CD8-positive, alpha-beta memory T cell (primary cell): ENCODE data around the gene TAOK2. TPM values are rescaled to one million over a fixed set of nuclear protein-coding genes. Genes with fewer than 3 reads are reported as not detected.

Experiments used
- CTCF ChIA-PET: fragments of 350-600 bp; sonication (Branson Sonifier 250); formaldehyde crosslinking; loops from one replicate; lab custom pipeline; 2021; ENCODE audit warnings: antibody characterized with exemption; lab: Charles Lee
- POLR2A ChIA-PET: fragments of 350-600 bp; sonication (Branson Sonifier 250); formaldehyde crosslinking; loops from one replicate; lab custom pipeline; 2021; ENCODE audit warnings: antibody characterized with exemption; lab: Charles Lee
- DNase-seq, 5 donors: peaks; one replicate each; pipeline versions ENCODE4 v3.0.0 to v3.0.0-alpha.2; 2020 to 2022; ENCODE audit warnings: mixed read lengths in 1 of 5
- H3K27ac ChIP-seq: one replicate; pipeline ENCODE4 v1.7.0; 2013; ENCODE audit warnings: low read depth, mild to moderate bottlenecking, low read length, moderate library complexity
- H3K27me3 ChIP-seq: 2 replicates; pipeline ENCODE4 v1.7.0; 2013; ENCODE audit warnings: low read length, mild to moderate bottlenecking; ENCODE audit not compliant: insufficient read depth, poor library complexity, severe bottlenecking
- H3K36me3 ChIP-seq: 2 replicates; pipeline ENCODE4 v1.7.0; 2013; ENCODE audit warnings: mild to moderate bottlenecking, low read length, moderate library complexity; ENCODE audit not compliant: insufficient read depth
- H3K4me1 ChIP-seq: 2 replicates; pipeline ENCODE4 v1.7.0; 2013; ENCODE audit warnings: mild to moderate bottlenecking, low read length, moderate library complexity; ENCODE audit not compliant: insufficient read depth
- H3K4me3 ChIP-seq: 2 replicates; pipeline ENCODE4 v1.7.0; 2013; ENCODE audit warnings: mild to moderate bottlenecking, low read length
- H3K9me3 ChIP-seq: 2 replicates; pipeline ENCODE4 v1.7.0; 2013; ENCODE audit warnings: mild to moderate bottlenecking, low read length
- H3K27ac Mint-ChIP-seq, 8 donors: one replicate each; pipeline ENCODE4 v1.8.0; 2020 to 2021; ENCODE audit warnings: mixed read lengths in 8 of 8, mild to moderate bottlenecking in 6 of 8, inconsistent platforms in 3 of 8, moderate library complexity in 3 of 8
- H3K27me3 Mint-ChIP-seq, 2 donors: one replicate each; pipeline ENCODE4 v1.8.0; 2020 to 2021; ENCODE audit warnings: mixed read lengths in 2 of 2, mild to moderate bottlenecking in 1 of 2, moderate library complexity in 1 of 2
- H3K36me3 Mint-ChIP-seq, 3 donors: one replicate each; pipeline ENCODE4 v1.8.0; 2020 to 2021; ENCODE audit warnings: mixed read lengths in 3 of 3, inconsistent platforms in 1 of 3, mild to moderate bottlenecking in 1 of 3
- H3K4me1 Mint-ChIP-seq, 3 donors: one replicate each; pipeline ENCODE4 v1.8.0; 2020 to 2021; ENCODE audit warnings: mixed read lengths in 3 of 3, inconsistent platforms in 1 of 3, mild to moderate bottlenecking in 1 of 3
- H3K4me3 Mint-ChIP-seq, 7 donors: one replicate each; pipeline ENCODE4 v1.8.0; 2020 to 2021; ENCODE audit warnings: mixed read lengths in 7 of 7, mild to moderate bottlenecking in 6 of 7, moderate library complexity in 4 of 7, inconsistent platforms in 2 of 7
- H3K9me3 Mint-ChIP-seq, 5 donors: one replicate each; pipeline ENCODE4 v1.8.0; 2020 to 2022; ENCODE audit warnings: mixed read lengths in 5 of 5, mild to moderate bottlenecking in 3 of 5, moderate library complexity in 2 of 5, inconsistent platforms in 1 of 5
- polyA plus RNA-seq: library from polyadenylated mRNA; unstranded; fragments of 300-500 nt; fragmentation: Illumina TruSeq; gene quantifications from one replicate; pipeline ENCODE4 v1.2.3, GENCODE V29; 2021
- total RNA-seq, 2 experiments: library from RNA; stranded (reverse); gene quantifications; one replicate each; pipeline ENCODE4 v1.2.3, GENCODE V29; 2021

The TAOK2 gene
- total and polyA plus RNA-seq, 3 experiments from 2014 or later = 7.1 to 44.3 (median 41.8) TPM

DNA sequence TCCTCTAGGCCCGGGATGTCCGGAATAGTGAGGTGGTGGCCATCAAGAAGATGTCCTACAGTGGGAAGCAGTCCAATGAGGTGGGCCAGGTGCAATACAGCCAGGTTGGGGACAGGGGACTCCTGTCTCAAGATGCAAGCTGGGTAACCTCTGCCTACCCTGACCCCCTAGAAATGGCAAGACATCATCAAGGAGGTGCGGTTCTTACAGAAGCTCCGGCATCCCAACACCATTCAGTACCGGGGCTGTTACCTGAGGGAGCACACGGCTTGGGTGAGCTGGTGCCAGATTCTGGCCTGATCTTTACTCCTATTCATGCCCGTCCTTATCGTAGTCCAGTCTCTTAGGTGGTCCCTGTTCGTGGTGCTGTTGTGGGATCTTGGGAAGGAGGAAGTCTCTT is 4.4 kb downstream of the TAOK2 start:
- Histone ChIP-seq H3K4me3 (no peak overlapping the region), H3K36me3 (peaks cover 45% of the 10 kb centered on the region), H3K9me3 (no peaks in the 10 kb centered on the region), H3K4me1 (peaks cover 28% of the 10 kb centered on the region), H3K27ac (no peak overlapping the region), H3K27me3 (no peaks in the 10 kb centered on the region)
- Mint-ChIP-seq H3K27me3 (no peaks in the 10 kb centered on the region), H3K4me1 (peaks cover 33 to 38% (median 33%) of the 10 kb centered on the region in 3 donors), H3K27ac (peak overlapping the region in 3 of 8 donors; percentile 6 to 37 (median 18)), H3K4me3 (peak overlapping the region in 1 of 7 donors; percentile 70), H3K9me3 (no peaks in the 10 kb centered on the region), H3K36me3 (peaks cover 0 to 71% (median 12%) of the 10 kb centered on the region in 3 donors)
- no peak for DNase-seq
- ChIA-PET CTCF (no interaction called here), POLR2A (no interaction called here)

DNA sequence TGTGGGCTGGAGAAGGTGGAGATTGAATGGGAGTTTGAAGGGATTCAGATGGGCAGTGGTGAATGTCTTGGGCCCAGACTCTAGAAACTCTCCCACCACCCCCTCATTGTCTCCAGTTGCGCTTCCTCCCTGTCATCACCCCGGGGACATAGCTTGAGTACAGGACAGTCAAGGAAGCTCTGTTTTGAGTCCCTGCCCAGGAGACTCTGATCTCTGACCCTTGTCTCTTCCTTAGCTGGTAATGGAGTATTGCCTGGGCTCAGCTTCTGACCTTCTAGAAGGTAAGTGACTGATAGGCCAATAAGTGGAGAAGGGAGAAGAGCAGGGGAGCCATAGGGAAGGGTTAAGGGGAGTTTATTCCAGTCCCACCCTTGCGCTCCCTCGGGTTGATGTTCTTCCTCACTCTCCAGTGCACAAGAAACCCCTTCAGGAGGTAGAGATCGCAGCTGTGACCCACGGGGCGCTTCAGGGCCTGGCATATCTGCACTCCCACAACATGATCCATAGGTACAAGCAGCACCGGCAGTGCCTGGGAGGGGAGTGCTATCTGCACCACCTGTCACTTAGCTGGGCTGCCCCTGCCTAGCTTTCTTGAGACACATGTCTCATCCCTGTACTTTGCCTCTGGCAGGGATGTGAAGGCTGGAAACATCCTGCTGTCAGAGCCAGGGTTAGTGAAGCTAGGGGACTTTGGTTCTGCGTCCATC is 5.0 kb downstream of the TAOK2 start:
- H3K27me3 Mint-ChIP-seq = no peaks in the 10 kb centered on the region
- no peak overlapping the region for H3K4me3 Mint-ChIP-seq
- peak overlapping the region in 2 of 8 donors; percentile 18 to 87 for H3K27ac Mint-ChIP-seq
- peaks cover 0 to 76% (median 16%) of the 10 kb centered on the region in 3 donors for H3K36me3 Mint-ChIP-seq
- Histone ChIP-seq H3K27me3 (no peaks in the 10 kb centered on the region), H3K36me3 (peaks cover 52% of the 10 kb centered on the region), H3K4me1 (peaks cover 26% of the 10 kb centered on the region), H3K9me3 (no peaks in the 10 kb centered on the region), H3K4me3 (no peak overlapping the region), H3K27ac (no peak overlapping the region)
- POLR2A ChIA-PET = no interaction called here
- H3K9me3 Mint-ChIP-seq = no peaks in the 10 kb centered on the region
- CTCF ChIA-PET = no interaction called here
- H3K4me1 Mint-ChIP-seq = peaks cover 28 to 33% (median 29%) of the 10 kb centered on the region in 3 donors
- DNase-seq = no peak

- Mint-ChIP-seq H3K9me3 (no peaks in the 10 kb centered on the region), H3K36me3 (peaks cover 0 to 91% (median 22%) of the 10 kb centered on the region in 3 donors), H3K27ac (peak overlapping the region in 1 of 8 donors; percentile 56), H3K4me1 (no peaks in the 10 kb centered on the region), H3K4me3 (no peak overlapping the region), H3K27me3 (no peaks in the 10 kb centered on the region)
- no peak overlapping the region for H3K4me3 ChIP-seq
- POLR2A ChIA-PET = no interaction called here
- H3K9me3 ChIP-seq = no peaks in the 10 kb centered on the region
- H3K36me3 ChIP-seq = peaks cover 74% of the 10 kb centered on the region
- H3K27me3 ChIP-seq = no peaks in the 10 kb centered on the region
- CTCF ChIA-PET = no interaction called here
- no peak overlapping the region for H3K27ac ChIP-seq
- peak in 1 of 5 donors; percentile 37 for DNase-seq
- H3K4me1 ChIP-seq = no peaks in the 10 kb centered on the region
Measured at GRCh38 chr16:29982560-29983419, 9.1 kb downstream of the TAOK2 start.

GRCh38 chr16:29983420-29984136 is 9.9 kb downstream of the TAOK2 start:
- Mint-ChIP-seq H3K27ac (peak overlapping the region in 1 of 8 donors; percentile 56), H3K36me3 (peaks cover 0 to 91% (median 22%) of the 10 kb centered on the region in 3 donors), H3K27me3 (no peaks in the 10 kb centered on the region), H3K4me1 (no peaks in the 10 kb centered on the region), H3K9me3 (no peaks in the 10 kb centered on the region), H3K4me3 (peak overlapping the region in 1 of 7 donors; percentile 51)
- Histone ChIP-seq H3K9me3 (no peaks in the 10 kb centered on the region), H3K27ac (no peak overlapping the region), H3K4me3 (no peak overlapping the region), H3K27me3 (no peaks in the 10 kb centered on the region), H3K36me3 (peaks cover 67% of the 10 kb centered on the region), H3K4me1 (no peaks in the 10 kb centered on the region)
- ChIA-PET CTCF (no interaction called here), POLR2A (no interaction called here)
- peak in 1 of 5 donors; percentile 41 for DNase-seq

- no peak overlapping the region for H3K4me3 ChIP-seq
- POLR2A ChIA-PET = no interaction called here
- CTCF ChIA-PET = no interaction called here
- no peaks in the 10 kb centered on the region for H3K4me1 Mint-ChIP-seq
- H3K27ac ChIP-seq = no peak overlapping the region
- H3K27me3 ChIP-seq = no peaks in the 10 kb centered on the region
- no peak for DNase-seq
- no peak overlapping the region for H3K4me3 Mint-ChIP-seq
- no peaks in the 10 kb centered on the region for H3K27me3 Mint-ChIP-seq
- H3K9me3 Mint-ChIP-seq = no peaks in the 10 kb centered on the region
- H3K36me3 Mint-ChIP-seq = peaks cover 4 to 90% (median 23%) of the 10 kb centered on the region in 3 donors
- peaks cover 61% of the 10 kb centered on the region for H3K36me3 ChIP-seq
- no peaks in the 10 kb centered on the region for H3K9me3 ChIP-seq
- no peak overlapping the region for H3K27ac Mint-ChIP-seq
- H3K4me1 ChIP-seq = no peaks in the 10 kb centered on the region
Measured at GRCh38 chr16:29984137-29984763, 10.6 kb downstream of the TAOK2 start.

GRCh38 chr16:29984764-29985147 is 11.1 kb downstream of the TAOK2 start:
- H3K27ac ChIP-seq = no peak overlapping the region
- Mint-ChIP-seq H3K9me3 (no peaks in the 10 kb centered on the region), H3K27me3 (no peaks in the 10 kb centered on the region), H3K4me1 (no peaks in the 10 kb centered on the region), H3K27ac (peak overlapping the region in 1 of 8 donors; percentile 17), H3K4me3 (no peak overlapping the region), H3K36me3 (peaks cover 6 to 90% (median 20%) of the 10 kb centered on the region in 3 donors)
- H3K36me3 ChIP-seq = peaks cover 60% of the 10 kb centered on the region
- CTCF ChIA-PET = interaction anchor here (1.2 kb wide), 1 partner anchor 136 kb away, joined by 3 read pairs; no protein-coding TSS in a partner anchor
- no peaks in the 10 kb centered on the region for H3K4me1 ChIP-seq
- H3K4me3 ChIP-seq = no peak overlapping the region
- no peaks in the 10 kb centered on the region for H3K27me3 ChIP-seq
- POLR2A ChIA-PET = no interaction called here
- no peaks in the 10 kb centered on the region for H3K9me3 ChIP-seq
- no peak for DNase-seq

DNA sequence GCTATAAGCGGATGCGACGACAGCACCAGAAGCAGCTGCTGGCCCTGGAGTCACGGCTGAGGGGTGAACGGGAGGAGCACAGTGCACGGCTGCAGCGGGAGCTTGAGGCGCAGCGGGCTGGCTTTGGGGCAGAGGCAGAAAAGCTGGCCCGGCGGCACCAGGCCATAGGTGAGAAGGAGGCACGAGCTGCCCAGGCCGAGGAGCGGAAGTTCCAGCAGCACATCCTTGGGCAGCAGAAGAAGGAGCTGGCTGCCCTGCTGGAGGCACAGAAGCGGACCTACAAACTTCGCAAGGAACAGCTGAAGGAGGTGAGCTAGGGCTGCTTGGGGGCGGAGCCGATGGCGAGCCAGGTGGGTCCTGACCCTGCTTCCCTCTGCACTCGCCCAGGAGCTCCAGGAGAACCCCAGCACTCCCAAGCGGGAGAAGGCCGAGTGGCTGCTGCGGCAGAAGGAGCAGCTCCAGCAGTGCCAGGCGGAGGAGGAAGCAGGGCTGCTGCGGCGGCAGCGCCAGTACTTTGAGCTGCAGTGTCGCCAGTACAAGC is 11.7 kb downstream of the TAOK2 start:
- DNase-seq = peak in 1 of 5 donors; percentile 33
- H3K36me3 Mint-ChIP-seq = peaks cover 6 to 90% (median 20%) of the 10 kb centered on the region in 3 donors
- H3K4me1 ChIP-seq = no peaks in the 10 kb centered on the region
- no peak overlapping the region for H3K4me3 ChIP-seq
- no peak overlapping the region for H3K27ac ChIP-seq
- ChIA-PET CTCF (interaction anchor here (1.0 to 1.2 kb wide), 2 partner anchors 12 to 136 kb away, joined by 3 to 4 read pairs; partner anchors contain the start of gene TAOK2), POLR2A (interaction anchor here (1.3 to 1.5 kb wide), 2 partner anchors 10 to 22 kb away, joined by 3 to 4 read pairs; partner anchors contain the start of gene HIRIP3)
- no peaks in the 10 kb centered on the region for H3K4me1 Mint-ChIP-seq
- no peaks in the 10 kb centered on the region for H3K9me3 ChIP-seq
- H3K27ac Mint-ChIP-seq = peak overlapping the region in 2 of 8 donors; percentile 21 to 43
- H3K36me3 ChIP-seq = peaks cover 57% of the 10 kb centered on the region
- H3K27me3 ChIP-seq = no peaks in the 10 kb centered on the region
- H3K27me3 Mint-ChIP-seq = no peaks in the 10 kb centered on the region
- no peak overlapping the region for H3K4me3 Mint-ChIP-seq
- no peaks in the 10 kb centered on the region for H3K9me3 Mint-ChIP-seq
